Hypothalamus (tissue), 51 donors: ENCODE data around the gene SLC23A3.
A peak's percentile ranks its signal among the peaks of the same experiment; 100 is the strongest.

Experiments used
- DNase-seq, 51 donors: peaks; one replicate each; lab custom pipeline; 2025; lab: John Stamatoyannopoulos, UW

The SLC23A3 gene

GRCh38 chr2:219159771-219160185 is 10.1 kb downstream of the SLC23A3 start:
- no peak for DNase-seq

DNA sequence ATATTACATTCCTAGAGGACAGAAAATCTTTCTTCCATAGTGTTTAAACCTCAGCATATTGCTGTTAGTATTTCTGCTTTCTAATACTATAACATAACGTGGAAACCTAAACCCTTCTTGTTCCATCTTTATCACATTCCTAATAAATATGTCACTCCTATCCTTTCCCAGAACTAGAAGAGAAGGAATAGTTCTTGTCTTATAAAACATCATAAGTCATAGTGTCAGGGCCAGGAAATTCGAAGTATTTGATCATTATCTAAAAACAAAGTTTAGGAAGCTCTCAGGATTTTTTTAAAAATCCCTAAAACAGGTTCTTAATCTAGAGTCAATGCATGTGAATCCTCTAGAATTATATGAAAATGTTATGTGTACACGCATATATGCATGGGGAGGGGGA is 11.2 kb downstream of the SLC23A3 start:
- DNase-seq, result no peak

DNA sequence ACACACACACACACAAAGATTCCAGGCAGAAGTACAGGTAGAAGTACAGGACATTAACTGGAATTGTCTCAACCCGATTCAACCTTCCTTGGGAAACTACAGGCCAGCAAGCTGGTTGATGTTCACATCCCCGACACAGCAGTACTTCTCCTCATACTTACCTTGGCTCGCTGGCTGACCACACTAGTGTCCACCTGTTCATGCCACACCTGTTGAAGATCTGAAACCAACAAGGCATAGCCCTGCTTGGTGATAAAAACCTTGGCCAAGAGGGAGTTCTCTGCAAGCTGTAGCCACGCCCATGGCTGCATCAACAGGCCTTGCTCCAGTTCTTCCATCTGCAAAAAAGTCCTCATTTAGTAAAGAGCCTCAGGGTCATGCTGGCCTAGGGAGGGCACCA is 11.8 kb downstream of the SLC23A3 start:
- DNase-seq, result no peak

GRCh38 chr2:219157396-219157795 is 12.4 kb downstream of the SLC23A3 start:
- DNase-seq, result no peak

DNA sequence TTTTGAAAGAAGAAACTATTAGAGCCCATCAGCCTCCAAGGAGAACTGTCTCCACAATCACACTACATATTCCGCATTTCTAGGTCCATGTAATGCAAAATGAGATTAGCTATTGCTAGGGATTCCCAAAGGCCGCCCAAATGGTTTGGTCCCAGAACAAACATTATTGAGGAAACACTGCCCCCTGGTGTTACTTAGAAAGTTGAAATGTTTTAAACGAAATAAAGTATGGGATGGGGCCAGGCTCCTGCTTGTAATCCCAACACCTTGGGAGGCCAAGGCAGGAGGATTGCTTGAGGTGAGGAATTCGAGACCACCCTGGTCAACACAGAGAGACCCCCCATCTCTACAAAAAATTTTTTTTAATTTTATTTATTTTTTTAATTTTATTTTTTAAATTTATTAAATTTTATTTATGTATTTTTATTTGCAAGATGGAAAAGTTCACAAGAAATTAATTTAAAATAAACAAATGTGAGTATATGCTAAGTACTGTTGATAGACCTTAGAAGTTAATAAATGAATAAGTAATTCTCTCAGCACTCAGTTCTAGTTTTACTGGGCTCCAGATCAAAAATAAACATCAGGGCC is 14.7 kb downstream of the SLC23A3 start:
- peak in 6 of 51 donors; percentile 2 to 35 (median 22) for DNase-seq

- DNase-seq, result no peak
Observed at GRCh38 chr2:219149667-219150066, 20.2 kb downstream of the SLC23A3 start.

DNA sequence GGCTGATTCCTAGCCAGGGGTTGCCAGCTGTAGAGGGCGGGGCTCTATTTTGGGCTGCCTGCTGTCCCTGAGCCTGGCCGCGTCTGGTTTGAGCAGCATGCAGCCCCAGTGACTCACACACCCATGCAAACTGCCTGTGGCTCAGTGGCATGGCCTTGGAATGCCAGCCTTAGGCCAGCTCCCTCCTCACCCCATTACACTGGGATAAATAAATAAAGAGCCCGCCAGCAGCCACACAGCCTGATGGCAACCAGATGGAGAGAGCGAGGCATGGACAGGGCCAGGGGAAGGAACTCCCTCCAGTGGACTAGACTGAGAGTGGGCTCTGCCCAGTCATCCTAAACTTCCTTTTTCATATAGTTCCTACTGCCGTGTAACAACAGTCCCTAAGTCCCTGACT is 27.5 kb downstream of the SLC23A3 start:
- DNase-seq, result no peak

DNA sequence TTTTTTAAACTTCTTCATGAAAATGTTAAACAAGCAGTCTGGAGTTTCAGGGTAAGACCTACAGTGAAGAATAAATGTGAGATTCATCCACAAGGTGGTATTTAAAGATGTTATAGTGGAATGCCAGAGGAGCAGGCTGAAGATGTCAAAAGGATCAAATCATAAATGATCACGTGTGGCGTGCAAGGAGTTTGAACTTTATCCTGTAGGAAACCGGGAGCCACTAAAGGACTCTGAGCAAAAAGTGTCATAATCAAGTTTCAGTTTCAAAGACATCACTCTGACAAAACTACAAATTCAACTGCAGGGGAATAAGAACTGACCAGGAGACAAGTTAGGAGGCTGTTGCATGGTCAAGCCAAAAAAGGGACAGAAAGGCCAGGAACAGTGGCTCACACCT is 29.1 kb downstream of the SLC23A3 start:
- DNase-seq, result no peak

- DNase-seq, result no peak
Observed at GRCh38 chr2:219133976-219134375, 35.9 kb downstream of the SLC23A3 start.

- DNase-seq, result no peak
Observed at GRCh38 chr2:219131744-219132143, 38.1 kb downstream of the SLC23A3 start.

DNA sequence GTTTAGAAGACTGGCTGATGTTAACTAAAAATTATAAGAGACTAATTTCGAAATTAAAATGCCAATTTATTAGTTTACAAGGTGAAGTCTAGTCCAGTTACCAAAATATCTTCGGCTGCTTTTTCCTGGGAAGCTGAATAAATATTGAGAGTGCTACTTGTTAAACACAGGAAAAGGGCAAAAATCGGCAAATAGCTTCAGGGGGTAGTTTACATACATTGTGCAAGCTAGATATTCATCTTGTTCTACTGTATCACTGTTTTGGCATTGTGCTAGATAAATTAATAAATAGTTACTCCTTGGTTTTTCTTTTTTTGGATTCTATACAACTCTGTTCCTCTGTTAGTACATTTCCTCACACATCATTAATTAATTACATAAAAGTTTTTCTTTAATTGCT is 38.5 kb downstream of the SLC23A3 start:
- no peak for DNase-seq

- no peak for DNase-seq
Observed at GRCh38 chr2:219129589-219129988, 40.2 kb downstream of the SLC23A3 start.

DNA sequence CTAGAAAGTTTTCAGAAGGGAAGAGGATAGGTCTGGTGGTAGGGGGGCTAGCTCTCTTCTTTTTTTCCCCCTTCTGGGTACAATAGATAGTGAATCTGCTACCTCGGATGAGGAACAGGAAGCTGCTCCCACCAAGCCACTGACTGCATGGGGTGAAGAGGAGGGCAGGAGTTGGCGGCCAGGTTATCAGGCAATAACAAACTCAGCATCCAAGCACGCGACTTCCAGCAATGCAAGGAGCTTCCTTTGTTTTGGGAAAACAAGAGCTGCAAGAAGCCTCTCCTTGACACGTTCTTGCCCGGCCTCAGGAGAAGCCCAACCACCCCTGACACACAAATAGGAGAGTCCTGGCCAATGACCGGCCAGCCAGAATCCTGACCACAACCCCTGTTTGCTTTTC is 41.4 kb downstream of the SLC23A3 start:
- DNase-seq, result no peak

- DNase-seq, result no peak
Observed at GRCh38 chr2:219127037-219127635, 42.7 kb downstream of the SLC23A3 start.

GRCh38 chr2:219126555-219126954 is 43.3 kb downstream of the SLC23A3 start:
- DNase-seq, result no peak

DNA sequence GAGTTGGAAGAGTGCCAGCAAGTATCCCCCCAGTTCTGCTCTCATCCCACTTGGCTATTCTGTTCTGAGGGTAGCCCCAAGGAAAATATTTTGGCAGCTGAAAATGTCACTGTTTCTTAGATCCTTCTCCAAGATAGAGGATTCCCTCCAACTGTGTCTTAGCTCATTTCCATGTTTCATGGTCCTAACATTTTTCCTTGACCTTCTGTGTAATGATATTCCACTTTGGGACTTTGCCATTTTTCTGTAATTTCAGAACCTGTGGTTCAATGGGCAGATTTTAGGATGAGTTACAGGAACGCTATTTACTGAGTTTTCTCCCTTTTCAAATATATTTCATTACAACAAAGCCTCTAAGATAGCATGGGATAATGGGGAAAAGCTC is 44.0 kb downstream of the SLC23A3 start:
- no peak for DNase-seq

DNA sequence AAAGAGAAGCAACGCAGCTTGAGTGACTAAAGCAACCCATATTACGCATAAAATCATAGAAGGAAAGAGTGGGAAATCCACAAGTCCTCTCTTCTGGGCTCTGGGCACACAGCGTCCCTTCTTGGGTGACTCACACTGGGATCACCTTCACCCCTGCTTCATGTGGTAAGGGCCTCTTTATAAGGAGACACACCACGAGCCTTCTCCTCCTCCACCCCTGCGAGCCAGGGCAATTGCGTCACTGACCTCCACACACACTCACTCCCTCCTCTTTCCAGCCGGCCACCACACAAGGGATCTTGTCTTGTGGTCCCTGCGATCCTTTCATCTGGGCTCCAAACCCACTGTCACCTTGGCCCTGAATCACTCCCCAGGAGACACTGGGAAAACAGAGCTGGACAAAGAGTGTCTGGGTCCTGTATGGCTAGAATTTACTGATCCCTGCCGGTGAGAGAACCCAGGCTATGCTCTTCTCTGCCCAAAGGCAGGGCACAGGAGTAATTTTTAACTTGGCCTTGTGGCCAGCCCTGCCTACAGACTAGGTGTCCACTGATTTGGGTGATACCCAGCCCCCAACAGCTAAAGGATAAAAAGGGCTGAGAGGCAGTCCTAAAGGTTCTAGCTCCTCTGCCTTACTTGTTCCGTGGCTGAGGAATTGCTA is 44.5 kb downstream of the SLC23A3 start:
- peak in 1 of 51 donors; percentile 33 for DNase-seq

- DNase-seq, result no peak
Observed at GRCh38 chr2:219124381-219125110, 45.3 kb downstream of the SLC23A3 start.

DNA sequence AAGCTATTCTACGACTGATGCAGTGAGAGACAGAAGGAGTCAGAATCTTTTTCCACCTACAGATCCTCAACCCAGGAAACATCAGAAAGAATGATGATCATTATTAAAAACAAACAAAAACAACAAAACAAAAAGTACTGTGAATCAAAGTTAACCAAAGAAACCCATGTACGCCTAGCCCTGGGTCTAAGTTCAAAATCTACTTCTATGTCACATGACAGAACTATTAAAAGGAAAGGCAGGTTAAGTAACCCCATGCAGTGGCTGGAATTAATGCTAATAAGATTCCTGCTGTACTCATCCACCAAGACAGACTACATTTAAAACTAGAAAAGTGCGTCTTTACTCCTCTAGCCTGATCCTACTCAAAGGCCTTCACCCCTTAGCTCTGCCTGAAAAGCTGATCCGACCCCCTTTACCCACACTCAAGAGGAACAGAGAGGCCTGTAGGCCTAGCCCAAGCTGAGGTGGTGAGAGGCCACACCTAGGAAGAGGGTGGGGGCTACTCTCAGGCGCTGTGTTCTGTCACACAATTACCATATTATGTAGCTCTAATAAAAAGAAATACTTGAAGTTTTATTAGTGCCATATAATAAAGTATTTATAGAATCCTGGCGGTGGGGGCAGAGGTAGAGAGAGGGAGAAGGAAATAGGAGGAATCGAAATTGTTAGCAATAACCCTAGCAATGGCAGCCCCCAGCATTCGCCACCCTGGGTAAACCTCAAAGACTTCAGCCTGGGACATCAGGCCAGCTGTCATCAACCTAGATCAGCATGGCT is 46.3 kb downstream of the SLC23A3 start:
- DNase-seq, result no peak

DNA sequence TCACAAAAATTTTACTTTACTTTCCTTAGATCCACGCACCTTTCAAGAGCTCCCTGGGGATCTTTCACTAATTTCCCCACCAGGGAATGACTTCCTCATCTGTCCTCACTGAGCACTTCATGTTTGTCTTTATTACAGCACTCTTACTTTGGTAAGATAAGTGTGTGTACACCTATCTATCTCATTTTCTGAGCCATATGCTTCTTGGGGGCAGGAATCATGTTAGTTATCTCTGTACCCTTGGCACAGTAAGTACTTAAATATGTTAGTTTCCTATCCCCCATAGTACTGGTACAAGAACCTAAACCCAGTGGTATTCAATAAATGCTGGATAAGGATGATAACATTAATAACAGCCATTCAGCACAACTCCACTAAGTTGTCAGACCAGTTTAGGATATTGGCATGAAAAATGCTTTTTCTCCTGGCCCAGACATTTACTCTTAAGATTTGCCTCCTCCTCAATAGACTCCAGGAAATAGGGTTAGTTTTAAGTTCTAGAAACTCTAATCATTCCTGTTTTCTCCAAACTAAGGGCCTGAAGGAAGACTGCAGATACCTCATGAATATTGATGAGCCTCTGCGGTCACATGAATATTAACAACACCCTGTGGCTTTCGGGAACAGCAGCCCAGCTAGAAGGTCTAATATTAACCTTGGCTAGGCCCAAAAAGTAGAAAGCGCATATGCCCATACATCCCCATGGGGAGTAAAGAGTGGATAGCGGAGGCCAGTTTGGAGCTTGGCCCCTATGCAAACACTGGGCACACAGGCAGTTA is 47.4 kb downstream of the SLC23A3 start:
- peak in 2 of 51 donors; percentile 3 to 8 for DNase-seq
